NCI-H1092 treated with DMSO at 0.1 percent for 48 hours (cell line): ENCODE data around the gene TTLL10.
"Not testable (repeated sequence)": the region's sequence is repeated elsewhere in the genome, so short reads cannot be mapped to it uniquely, and the experiment has no call there.

Source experiments
- DNase-seq: peaks from one replicate; lab custom pipeline; 2025; lab: John Stamatoyannopoulos, UW

The TTLL10 gene

DNA sequence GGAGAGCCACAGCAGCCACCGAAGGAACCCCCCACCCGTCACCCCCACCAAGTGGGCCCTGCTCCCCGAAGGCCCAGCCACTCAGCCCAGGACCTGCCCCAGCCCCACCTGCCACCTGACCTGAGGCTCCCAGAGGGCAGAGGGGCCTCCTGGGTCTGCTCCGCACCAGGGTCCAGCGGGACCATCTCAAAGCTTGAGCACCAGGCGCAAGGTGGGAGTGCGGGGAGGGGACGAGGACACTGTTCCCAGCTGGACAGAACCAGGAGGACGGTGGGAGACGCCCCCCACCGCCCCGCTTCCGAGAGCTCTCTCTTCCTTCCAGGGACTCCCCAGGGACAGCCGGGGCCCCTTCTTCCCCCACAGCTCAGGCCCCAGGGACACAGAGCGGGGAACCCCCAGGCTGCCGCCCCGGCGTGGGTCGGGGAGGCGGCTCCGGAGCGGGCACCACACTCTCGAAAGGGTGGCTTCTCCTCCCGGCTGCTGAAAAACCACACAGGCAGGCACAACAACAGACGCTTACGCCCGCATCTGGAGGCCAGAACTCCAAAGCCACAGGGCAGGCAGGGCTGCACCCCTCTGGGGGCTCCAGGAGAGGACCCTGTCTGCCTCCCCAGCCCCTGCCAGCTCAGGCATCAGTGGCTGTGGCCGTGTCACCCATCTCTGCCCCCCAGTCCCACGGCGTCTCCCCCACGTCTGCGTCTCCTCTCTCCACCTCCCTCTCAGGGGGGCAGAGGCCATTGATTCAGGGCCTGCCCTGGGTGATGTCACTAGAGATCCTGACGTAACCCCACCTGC lies 1.9 kb upstream of the TTLL10 start:
- no peak for DNase-seq

DNA sequence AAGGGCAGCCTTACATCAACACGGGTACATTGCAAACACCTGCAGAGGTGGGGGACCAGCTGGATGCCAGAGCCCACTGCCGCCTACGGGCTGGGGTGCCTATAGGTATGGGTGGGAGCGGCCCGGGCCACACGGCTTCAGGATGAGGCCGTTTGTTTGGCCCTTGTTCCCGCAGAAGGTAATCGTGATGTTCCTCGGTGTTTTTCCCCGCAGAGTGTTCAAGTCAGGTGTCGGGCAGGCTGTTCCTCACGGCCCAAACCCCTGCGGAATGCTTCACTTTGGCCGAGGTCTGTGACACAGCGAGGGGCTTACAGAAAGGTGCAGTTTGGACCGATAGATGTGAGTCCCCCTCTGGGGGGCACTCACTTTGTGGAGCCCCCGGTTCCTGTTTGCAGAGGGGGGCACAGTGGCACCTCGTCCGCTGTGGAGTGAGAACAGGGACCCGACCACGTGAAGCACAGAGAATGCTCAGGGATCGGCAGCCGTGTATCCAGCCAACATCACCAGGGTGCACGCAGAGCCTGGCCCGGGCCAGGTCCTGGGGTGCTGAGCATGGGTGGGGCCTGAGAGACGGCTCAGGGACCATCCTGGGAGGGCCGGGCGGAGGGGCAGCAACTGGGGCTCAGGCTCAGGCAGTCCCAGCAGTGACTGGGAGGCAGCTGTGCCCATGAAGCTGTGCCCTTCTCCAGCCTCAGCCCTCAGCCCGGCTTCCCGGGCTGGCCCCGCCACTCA lies 453 bp upstream of the TTLL10 start:
- DNase-seq: no peak

GRCh38 chr1:1175221-1176062 lies 1.8 kb downstream of the TTLL10 start:
- no peak for DNase-seq

- DNase-seq: not testable (repeated sequence)
Measured at GRCh38 chr1:1176063-1176761, 2.5 kb downstream of the TTLL10 start.

DNA sequence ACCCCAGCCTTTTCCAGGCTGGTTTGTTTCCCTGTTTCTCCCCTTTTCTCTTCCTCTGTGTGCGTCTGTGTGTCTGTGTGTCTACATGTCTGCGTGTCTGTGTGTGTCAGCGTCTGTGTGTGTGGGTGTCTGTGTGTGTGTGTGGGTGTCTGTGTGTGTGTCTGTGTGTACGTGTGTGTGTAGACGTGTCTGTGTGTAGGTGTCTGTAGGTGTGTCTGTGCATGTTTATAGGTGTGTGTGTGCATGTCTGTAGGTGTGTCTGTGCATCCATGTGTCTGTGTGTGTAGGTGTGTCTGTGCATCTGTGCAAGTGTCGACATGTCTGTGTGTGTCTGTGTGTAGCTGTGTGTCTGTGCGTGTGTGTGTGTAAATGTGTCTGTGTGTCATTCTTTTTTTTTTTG lies 3.3 kb downstream of the TTLL10 start:
- no peak for DNase-seq

DNA sequence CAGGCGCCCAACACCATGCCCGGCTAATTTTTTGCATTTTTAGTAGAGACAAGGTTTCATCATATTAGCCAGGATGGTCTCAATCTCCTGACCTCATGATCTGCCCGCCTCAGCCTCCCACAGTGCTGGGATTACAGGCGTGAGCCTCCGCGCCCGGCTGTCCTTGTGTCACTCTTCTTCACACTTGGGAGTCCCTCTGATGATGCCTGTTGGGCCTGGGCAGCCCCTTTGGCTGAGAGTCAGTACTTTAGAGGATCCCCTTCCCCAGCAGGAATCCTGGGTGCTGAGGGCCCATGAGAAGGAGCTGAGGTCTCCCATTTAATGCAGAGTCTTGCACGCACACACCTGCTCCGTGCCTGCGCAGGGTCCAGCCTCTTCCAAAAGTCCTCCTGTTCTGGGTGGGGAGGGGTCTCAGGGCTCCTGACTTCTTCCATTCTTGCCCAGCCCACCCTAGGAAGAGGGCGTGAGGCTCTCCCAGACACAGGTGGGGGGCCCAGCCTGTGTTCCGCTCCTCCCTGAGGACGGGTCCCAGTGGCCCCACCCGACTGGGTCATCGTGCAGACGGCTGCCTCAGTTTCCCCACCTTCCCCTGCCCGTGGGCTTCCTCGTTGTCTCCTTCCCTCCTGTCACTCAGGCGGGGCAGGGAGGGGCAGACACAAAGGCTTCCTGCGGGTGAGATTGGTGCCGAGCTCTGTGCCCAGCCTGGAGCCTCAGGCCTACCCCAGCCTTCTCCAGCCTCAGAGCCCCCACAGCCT lies 3.9 kb downstream of the TTLL10 start:
- DNase-seq: no peak

- DNase-seq: no peak
Measured at GRCh38 chr1:1178794-1179331, 5.2 kb downstream of the TTLL10 start.

DNA sequence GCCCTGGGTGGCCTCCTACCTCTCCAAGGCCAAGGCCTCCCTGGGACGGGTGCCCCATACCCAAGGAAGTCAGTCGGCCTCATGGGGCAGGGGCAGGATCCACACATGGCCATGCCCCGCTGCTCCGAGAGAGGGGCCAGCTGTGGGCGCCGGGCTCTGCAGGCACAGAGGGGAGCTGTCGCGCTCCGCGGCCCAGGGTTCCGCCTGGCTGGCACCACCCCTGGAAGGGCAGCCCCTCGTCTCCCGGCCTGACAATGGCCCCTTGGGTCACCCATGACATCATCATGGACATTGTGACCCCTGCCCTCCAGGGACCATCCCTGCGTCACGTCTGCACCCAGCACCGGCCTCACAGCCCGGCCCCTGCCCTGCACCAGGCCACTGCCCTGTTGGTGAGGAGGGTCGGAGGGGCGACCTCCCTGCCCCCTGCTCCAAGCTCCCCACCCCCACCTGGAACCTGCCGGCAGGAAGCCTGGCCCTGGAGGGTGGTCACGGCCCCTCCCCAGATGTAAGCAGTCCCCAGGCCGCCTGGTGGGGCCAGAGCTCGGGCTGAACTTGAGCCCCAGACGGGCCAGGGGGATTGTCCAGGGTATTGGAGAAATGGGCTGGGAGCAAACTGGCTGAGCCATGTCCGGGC lies 5.8 kb downstream of the TTLL10 start:
- DNase-seq: no peak

- DNase-seq: no peak
Measured at GRCh38 chr1:1179983-1180861, 6.5 kb downstream of the TTLL10 start.

DNA sequence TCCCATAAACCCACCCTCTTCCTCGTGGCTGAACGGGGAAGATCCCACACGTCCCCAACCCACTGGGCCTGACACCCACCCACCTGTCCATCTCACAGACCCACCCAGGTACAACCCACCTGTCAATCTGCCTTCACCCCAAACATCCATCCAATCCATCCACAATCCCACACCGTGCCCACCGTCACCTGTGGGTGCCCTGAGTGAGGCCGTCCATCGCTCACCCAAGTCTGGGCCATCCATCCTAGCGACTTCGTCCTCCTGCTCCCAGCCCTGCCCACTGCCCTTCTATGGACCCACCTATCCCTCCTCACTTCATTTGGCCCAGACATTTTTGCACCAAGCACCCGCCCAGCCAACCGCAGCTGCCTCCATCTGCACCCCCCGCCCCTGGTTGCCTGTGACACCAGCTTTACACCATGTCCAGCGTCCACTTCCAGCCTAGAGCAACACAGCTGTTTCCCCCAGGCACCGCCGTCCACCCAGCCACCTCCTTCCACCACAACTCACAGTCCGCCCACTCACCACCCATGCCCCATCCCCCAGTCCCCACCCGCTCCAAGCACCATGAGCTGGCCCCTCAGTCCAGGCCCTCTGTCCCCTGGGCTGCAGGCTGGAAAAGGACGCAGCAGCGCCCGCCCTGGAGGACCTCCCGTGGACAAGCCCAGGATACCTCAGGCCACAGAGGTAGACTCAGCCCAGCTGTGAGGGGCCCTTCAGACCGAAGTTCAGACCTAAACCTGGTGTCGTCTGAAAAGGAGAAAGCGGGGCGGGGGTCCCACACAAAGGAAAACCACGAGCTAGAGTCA lies 7.7 kb downstream of the TTLL10 start:
- DNase-seq: no peak

DNA sequence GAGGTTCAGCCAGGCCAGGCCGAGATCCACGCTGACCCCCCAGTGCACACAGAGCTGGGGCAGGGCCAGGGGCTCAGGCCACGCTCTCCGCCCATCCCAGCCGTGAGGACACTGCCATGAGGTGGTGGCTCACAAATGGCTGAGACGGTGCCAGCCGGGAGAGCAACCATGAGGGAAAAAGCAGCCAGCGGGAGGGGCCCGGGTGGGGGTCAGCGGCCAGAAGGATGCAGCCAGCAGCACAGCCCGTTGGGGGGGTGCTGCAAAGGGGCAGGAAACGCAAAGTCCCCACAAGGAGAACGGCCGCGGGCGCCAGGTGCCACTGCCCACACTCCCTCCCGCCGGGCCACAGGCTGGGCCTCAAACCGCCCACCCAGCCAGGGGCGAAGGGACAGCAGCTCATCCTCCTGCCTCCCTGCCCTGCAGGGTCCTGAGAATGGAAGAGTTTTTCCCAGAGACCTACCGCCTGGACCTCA lies 8.3 kb downstream of the TTLL10 start:
- DNase-seq: no peak

DNA sequence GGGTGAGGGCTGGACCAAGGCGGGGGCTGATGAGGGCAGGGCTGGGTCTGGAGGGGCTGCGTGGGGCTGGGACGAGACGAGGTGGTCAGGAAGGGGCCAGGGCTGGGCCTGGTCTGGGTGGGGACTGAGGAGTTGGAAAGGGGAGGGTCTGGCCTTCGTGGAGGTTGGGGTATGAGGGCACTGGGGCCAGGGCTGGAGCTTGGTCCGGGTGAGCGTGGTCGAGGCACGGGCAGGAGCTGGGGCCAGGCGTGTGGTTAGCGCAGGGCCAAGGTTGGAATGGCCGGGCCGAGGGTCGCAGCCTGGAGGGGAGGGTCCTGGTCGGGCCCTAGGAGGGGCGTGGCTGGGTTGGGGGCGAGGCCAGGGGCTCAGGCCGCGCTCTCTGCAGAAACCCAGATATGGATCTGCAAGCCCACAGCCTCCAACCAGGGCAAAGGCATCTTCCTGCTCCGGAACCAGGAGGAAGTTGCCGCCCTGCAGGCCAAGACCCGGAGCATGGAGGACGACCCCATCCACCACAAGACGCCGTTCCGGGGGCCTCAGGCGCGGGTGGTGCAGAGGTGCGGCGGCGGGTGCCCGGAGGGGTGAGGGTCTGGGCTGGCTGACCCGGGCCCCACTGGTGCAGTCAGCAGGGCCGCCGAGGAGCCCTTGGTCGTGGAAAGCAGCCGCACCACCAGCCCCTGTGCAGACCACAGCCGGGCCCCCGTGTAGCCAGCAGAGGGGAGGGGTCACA lies 9.0 kb downstream of the TTLL10 start:
- no peak for DNase-seq

- DNase-seq: no peak
Measured at GRCh38 chr1:1183221-1183747, 9.6 kb downstream of the TTLL10 start.

GRCh38 chr1:1183833-1184775 lies 10.4 kb downstream of the TTLL10 start:
- no peak for DNase-seq

DNA sequence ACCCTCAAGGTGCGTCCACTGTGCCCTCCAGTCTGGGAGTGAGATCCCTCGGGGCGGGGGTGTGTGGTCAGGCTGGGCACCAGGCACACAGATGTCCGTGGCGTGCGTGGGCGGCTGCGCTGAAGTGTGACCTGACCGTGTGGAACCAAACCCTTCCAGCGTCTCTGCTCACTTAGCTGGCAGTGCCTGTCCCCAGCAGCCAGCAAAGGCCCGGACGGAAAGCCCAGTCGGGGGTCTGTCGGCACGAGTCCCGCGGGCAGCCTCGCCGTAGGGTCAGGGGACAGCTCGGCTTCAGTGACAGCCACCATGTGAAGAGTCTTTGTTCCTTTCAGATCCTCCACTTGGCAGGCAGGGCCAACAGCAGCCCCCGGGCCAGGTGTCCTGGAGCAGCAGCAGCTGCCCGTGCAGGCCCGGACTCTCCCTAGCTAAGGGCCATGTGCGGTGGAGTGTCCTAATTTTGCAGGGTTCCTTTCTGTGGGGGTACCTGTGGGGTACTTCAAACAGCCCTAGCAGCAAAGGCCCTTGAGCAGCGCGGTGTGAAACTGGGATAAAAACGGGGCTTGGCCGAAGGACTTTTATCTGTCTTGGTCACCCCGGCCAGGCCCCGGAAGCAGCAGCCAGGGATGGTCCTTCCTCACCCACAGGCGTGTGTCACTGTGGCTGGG lies 11.6 kb downstream of the TTLL10 start:
- no peak for DNase-seq

- DNase-seq: no peak
Measured at GRCh38 chr1:1187938-1188337, 14.3 kb downstream of the TTLL10 start.
